IMR-90 (cell line): ENCODE results near the gene C5orf15. TPM values are rescaled to one million over a fixed set of nuclear protein-coding genes. Genes with fewer than 3 reads are reported as not detected.
"Not testable (repeated sequence)": the region's sequence is repeated elsewhere in the genome, so short reads cannot be mapped to it uniquely, and the experiment has no call there.

Source experiments
- ATAC-seq: fragments of 200-7000 bp; cut with Tn5 transposase; 2 replicates; pipeline ENCODE4 v1.9.1; 2020; ENCODE audit warnings: low read depth, mild to moderate bottlenecking, moderate library complexity
- BruUV-seq: library from RNA; stranded (reverse); fragments of 400-500 nt; replicated peaks from 2 replicates; lab custom pipeline; 2021; lab: Mats Ljungman, UMichigan
- CTCF ChIA-PET: fragments of 300-600 bp; formaldehyde crosslinking; extraction: SDS; loops from one replicate; lab custom pipeline; 2021; ENCODE audit warnings: antibody characterized with exemption; lab: Yijun Ruan, JAX
- POLR2A ChIA-PET: fragments of 300-600 bp; sonication (Branson Sonifier 250); formaldehyde crosslinking; loops from one replicate; lab custom pipeline; 2022; ENCODE audit warnings: antibody characterized with exemption; ENCODE audit not compliant: unreplicated experiment; lab: Charles Lee
- DNase-seq: peaks from one replicate; pipeline ENCODE4 v3.0.0; 2013
- H2AFZ ChIP-seq: replicated peaks from 2 replicates; pipeline ENCODE3; 2013; ENCODE audit warnings: low read length, mild to moderate bottlenecking; ENCODE audit not compliant: poor library complexity
- H2AK5ac ChIP-seq: 2 replicates; pipeline ENCODE4 v1.6.1; 2013; ENCODE audit warnings: low read depth, low read length, inconsistent platforms
- H2AK9ac ChIP-seq: replicated peaks from 2 replicates; pipeline ENCODE3; 2013; ENCODE audit warnings: mild to moderate bottlenecking, low read depth, low read length, moderate library complexity; ENCODE audit not compliant: poor library complexity
- H2BK120ac ChIP-seq: 2 replicates; pipeline ENCODE4 v1.6.1; 2013; ENCODE audit warnings: low read depth, low read length, inconsistent platforms
- H2BK15ac ChIP-seq: 3 replicates; pipeline ENCODE4 v1.6.1; 2013; ENCODE audit warnings: low read depth, low read length, inconsistent platforms
- H2BK20ac ChIP-seq: 2 replicates; pipeline ENCODE4 v1.6.1; 2013; ENCODE audit warnings: low read depth, mild to moderate bottlenecking, inconsistent platforms, low read length, moderate library complexity
- H2BK5ac ChIP-seq: 2 replicates; pipeline ENCODE4 v1.6.1; 2013; ENCODE audit warnings: mild to moderate bottlenecking, low read depth, low read length, inconsistent platforms; ENCODE audit not compliant: poor library complexity, severe bottlenecking
- H3K14ac ChIP-seq: replicated peaks from 2 replicates; pipeline ENCODE4 v1.6.1; 2013; ENCODE audit warnings: low read depth, low read length, inconsistent platforms
- H3K18ac ChIP-seq: 2 replicates; pipeline ENCODE4 v1.6.1; 2013; ENCODE audit warnings: low read depth, low read length, control low read depth
- H3K23ac ChIP-seq: 2 replicates; pipeline ENCODE4 v1.6.1; 2013; ENCODE audit warnings: low read depth, low read length, inconsistent platforms
- H3K27ac ChIP-seq: 2 replicates; pipeline ENCODE4 v1.5.1; 2013; ENCODE audit warnings: mild to moderate bottlenecking, control low read depth, low read length; ENCODE audit not compliant: insufficient read depth
- H3K27me3 ChIP-seq: 2 replicates; pipeline ENCODE4 v1.6.1; 2013; ENCODE audit warnings: low read length; ENCODE audit not compliant: control insufficient read depth, insufficient read depth
- H3K36me3 ChIP-seq: 2 replicates; pipeline ENCODE4 v1.6.1; 2013; ENCODE audit warnings: low read length, mixed read lengths; ENCODE audit not compliant: control insufficient read depth, insufficient read depth
- H3K4ac ChIP-seq: 2 replicates; pipeline ENCODE4 v1.6.1; 2013; ENCODE audit warnings: low read depth, low read length, inconsistent platforms
- H3K4me1 ChIP-seq: 2 replicates; pipeline ENCODE4 v1.6.1; 2013; ENCODE audit warnings: low read length, mixed read lengths; ENCODE audit not compliant: control insufficient read depth, insufficient read depth
- H3K4me2 ChIP-seq: 2 replicates; pipeline ENCODE4 v1.6.1; 2013; ENCODE audit warnings: low read depth, mild to moderate bottlenecking, control low read depth, low read length, moderate library complexity
- H3K4me3 ChIP-seq: 2 replicates; pipeline ENCODE4 v1.5.1; 2013; ENCODE audit warnings: low read depth, mild to moderate bottlenecking, control low read depth, low read length, moderate library complexity; ENCODE audit not compliant: insufficient read depth
- H3K56ac ChIP-seq: 2 replicates; pipeline ENCODE4 v1.6.1; 2013; ENCODE audit warnings: low read length, inconsistent platforms; ENCODE audit not compliant: insufficient read depth; ENCODE audit errors: extremely low read depth
- H3K79me1 ChIP-seq, 2 experiments: 2 replicates each; pipeline ENCODE4 v1.6.1; 2013; ENCODE audit warnings: low read length in 2 of 2, inconsistent platforms in 1 of 2, low read depth in 1 of 2
- H3K9ac ChIP-seq: 2 replicates; pipeline ENCODE4 v1.6.1; 2013; ENCODE audit warnings: low read depth, low read length, control low read depth
- H3K9me1 ChIP-seq: 2 replicates; pipeline ENCODE4 v1.6.1; 2013; ENCODE audit warnings: low read length, inconsistent platforms; ENCODE audit not compliant: insufficient read depth
- H3K9me3 ChIP-seq: 2 replicates; pipeline ENCODE4 v1.6.1; 2013; ENCODE audit warnings: low read length; ENCODE audit not compliant: control insufficient read depth, insufficient read depth
- H4K20me1 ChIP-seq: 2 replicates; pipeline ENCODE4 v1.6.1; 2013; ENCODE audit warnings: low read length, inconsistent platforms; ENCODE audit not compliant: insufficient read depth
- H4K5ac ChIP-seq: 2 replicates; pipeline ENCODE4 v1.6.1; 2013; ENCODE audit warnings: mild to moderate bottlenecking, low read depth, low read length, control low read depth
- H4K8ac ChIP-seq, 2 experiments: 2 replicates each; pipeline ENCODE4 v1.6.1; 2013; ENCODE audit warnings: low read depth in 2 of 2, low read length in 2 of 2, control low read depth in 1 of 2, inconsistent platforms in 1 of 2
- H4K91ac ChIP-seq: 2 replicates; pipeline ENCODE4 v1.6.1; 2013; ENCODE audit warnings: low read depth, low read length, inconsistent platforms; ENCODE audit not compliant: insufficient read depth
- WGBS, 2 experiments: methylation state at CpG; one replicate each; pipeline versions ENCODE4 v1.1.5 to v1.1.7; 2013; ENCODE audit warnings: missing lambda C conversion rate in 2 of 2; ENCODE audit not compliant: insufficient read length in 1 of 2; ENCODE audit errors: extremely low coverage in 2 of 2; 5-methylcytosine and 5-hydroxymethylcytosine counted together
- dilution Hi-C: fragments of 300-500 bp; cut with HindIII; formaldehyde crosslinking; loops from one replicate; pipeline ENCODE4 v1.14.3; 2018; ENCODE audit warnings: low sequenced_read_pairs; ENCODE audit not compliant: unreplicated experiment
- in situ Hi-C: fragments of 300-500 bp; cut with MboI; formaldehyde crosslinking; loops from 3 replicates; pipeline ENCODE4 v1.14.3; 2019; ENCODE audit warnings: low sequenced_read_pairs, inconsistent platforms, mixed read lengths
- intact Hi-C: fragments of 100-400 bp; cut with micrococcal nuclease; formaldehyde crosslinking; loops from 2 replicates; pipeline ENCODE4 v1.10.0; 2022
- polyA plus RNA-seq, 3 experiments: library from polyadenylated mRNA; depleted of rRNA; stranded (reverse); fragments of >200 nt; gene quantifications; 2 replicates each; pipeline ENCODE4 v1.2.3, GENCODE V29; 2012; ENCODE audit warnings: low replicate concordance in 1 of 3
- total RNA-seq: library from RNA; depleted of rRNA; stranded (reverse); fragments of >200 nt; gene quantifications from 2 replicates; pipeline ENCODE4 v1.2.3, GENCODE V29; 2012

The C5orf15 gene
- total and polyA plus RNA-seq, 2 of the 4 experiments (the other 2 are of a cell fraction): 35.1 to 73.5 TPM

- H2BK15ac ChIP-seq, intact Hi-C loops, H3K4me2 ChIP-seq, ATAC-seq, H2BK120ac ChIP-seq, H3K9me1 ChIP-seq, H3K27ac ChIP-seq, H2AK5ac ChIP-seq, H2BK20ac ChIP-seq, H3K56ac ChIP-seq, H4K8ac ChIP-seq, BruUV-seq, H3K4me3 ChIP-seq, H3K9me3 ChIP-seq, H2BK5ac ChIP-seq, POLR2A ChIA-PET, H3K14ac ChIP-seq, H3K18ac ChIP-seq, H3K9ac ChIP-seq, H3K36me3 ChIP-seq, H2AK9ac ChIP-seq, H4K5ac ChIP-seq, H3K23ac ChIP-seq, H4K20me1 ChIP-seq, H3K79me1 ChIP-seq, DNase-seq, in situ Hi-C loops, dilution Hi-C loops, CTCF ChIA-PET, H3K4ac ChIP-seq, H3K4me1 ChIP-seq, H2AFZ ChIP-seq, H4K91ac ChIP-seq: not testable (repeated sequence)
- WGBS, 2 experiments: 34% methylated on average over 7 of the region's 10 CpGs; no CpG with 5 or more reads in 1 of the 2 experiments
- peaks cover 33% of the 10 kb centered on the region for H3K27me3 ChIP-seq
Measured at GRCh38 chr5:133935991-133936650, 32.3 kb downstream of the C5orf15 start.
